HepG2 (cell line): ENCODE measurements around the gene RHEBL1. TPM values are rescaled to one million over a fixed set of nuclear protein-coding genes. Genes with fewer than 3 reads are reported as not detected.

Experiments
- ARNT ChIP-seq: fragments of 450-650 bp; IDR thresholded peaks from 2 replicates; pipeline ENCODE4 v1.6.1; 2017
- DNMT3B ChIP-seq: conservative IDR thresholded peaks from 2 replicates; pipeline ENCODE4 v1.6.1; 2016; ENCODE audit warnings: missing biosample characterization, control low read depth
- FOXO1 ChIP-seq: sonication (generic); formaldehyde crosslinking; IDR thresholded peaks from 2 replicates; pipeline ENCODE4 v1.4.0; 2020; ENCODE audit warnings: missing genetic modification reagents
- GFI1 ChIP-seq: sonication (generic); formaldehyde crosslinking; IDR thresholded peaks from 2 replicates; pipeline ENCODE4 v1.5.0; 2020; ENCODE audit warnings: missing genetic modification reagents, mild to moderate bottlenecking, borderline replicate concordance
- HDAC6 ChIP-seq: fragments of 200-600 bp; sonication (generic); IDR thresholded peaks from 2 replicates; pipeline ENCODE4 v1.7.0; 2017; ENCODE audit warnings: mild to moderate bottlenecking, antibody characterized with exemption, low read length, low read depth
- HOXA5 ChIP-seq: sonication (generic); formaldehyde crosslinking; IDR thresholded peaks from 2 replicates; pipeline ENCODE4 v1.4.0; 2020; ENCODE audit warnings: missing genetic modification reagents
- IKZF1 ChIP-seq: fragments of 450-650 bp; IDR thresholded peaks from 2 replicates; pipeline ENCODE4 v1.7.1; 2016
- JUN ChIP-seq: sonication (generic); formaldehyde crosslinking; IDR thresholded peaks from 2 replicates; pipeline ENCODE4 v1.4.0; 2020; ENCODE audit warnings: mild to moderate bottlenecking, missing genetic modification reagents
- KDM6A ChIP-seq: IDR thresholded peaks from 2 replicates; pipeline ENCODE4 v1.6.1; 2016; ENCODE audit warnings: low read depth
- KLF11 ChIP-seq: IDR thresholded peaks from 2 replicates; pipeline ENCODE4 v1.6.1; 2016; ENCODE audit warnings: missing compliant biosample characterization
- SUZ12 ChIP-seq: fragments of 150-350 bp; IDR thresholded peaks from 2 replicates; pipeline ENCODE4 v1.6.1; 2014; ENCODE audit warnings: low read depth, low read length
- THAP9 ChIP-seq: sonication (generic); formaldehyde crosslinking; IDR thresholded peaks from 2 replicates; pipeline ENCODE4; 2020; ENCODE audit warnings: missing genetic modification reagents, mild to moderate bottlenecking, borderline replicate concordance
- ZBTB8A ChIP-seq: sonication (generic); formaldehyde crosslinking; IDR thresholded peaks from 2 replicates; pipeline ENCODE4 v1.4.0; 2020; ENCODE audit warnings: mild to moderate bottlenecking, low read depth, missing genetic modification reagents, borderline replicate concordance
- ZNF251 ChIP-seq: sonication (generic); formaldehyde crosslinking; IDR thresholded peaks from 2 replicates; pipeline ENCODE4 v1.9.0; 2021; ENCODE audit warnings: mild to moderate bottlenecking, missing genetic modification reagents
- ZNF563 ChIP-seq: sonication (generic); formaldehyde crosslinking; IDR thresholded peaks from 2 replicates; pipeline ENCODE4 v1.8.0; 2022; ENCODE audit warnings: mild to moderate bottlenecking, moderate library complexity, missing genetic modification reagents
- ZNF710 ChIP-seq: sonication (generic); formaldehyde crosslinking; IDR thresholded peaks from 2 replicates; pipeline ENCODE4 v1.5.0; 2020; ENCODE audit warnings: mild to moderate bottlenecking, missing genetic modification reagents, borderline replicate concordance
- polyA plus RNA-seq, 8 experiments: library from polyadenylated mRNA; depleted of rRNA in 3 of 8; stranded (reverse) in 7 of 8; unstranded in 1 of 8; fragments of >200 nt; fragmentation: Illumina TruSeq in 4 of 8; extraction: Trizol in 4 of 8; gene quantifications; 2 replicates each; pipeline versions ENCODE4 v1.2.1 to v1.2.3, GENCODE V29; 2011 to 2016; ENCODE audit warnings: low read depth in 4 of 8, missing spikeins in 1 of 8, mixed read lengths in 1 of 8; ENCODE audit not compliant: insufficient read depth in 1 of 8
- total RNA-seq, 5 experiments: library from RNA; depleted of rRNA; stranded (reverse); fragments of >200 nt; fragmentation: Illumina TruSeq; extraction: Trizol; gene quantifications; 2 replicates each; pipeline ENCODE4 v1.2.3, GENCODE V29; 2016; ENCODE audit warnings: low read depth in 1 of 5
- TF ChIP-seq, protein P1 (sequence below): sonication (generic); formaldehyde crosslinking; IDR thresholded peaks from 2 replicates; pipeline ENCODE4 v1.4.0; 2020; ENCODE audit warnings: missing genetic modification reagents; ENCODE audit errors: not compliant biosample characterization
- TF ChIP-seq, protein P2 (sequence below): sonication (generic); formaldehyde crosslinking; IDR thresholded peaks from 2 replicates; pipeline ENCODE4 v1.4.0; 2020; ENCODE audit warnings: missing genetic modification reagents, borderline replicate concordance
- TF ChIP-seq, protein P3 (sequence below): sonication (generic); formaldehyde crosslinking; IDR thresholded peaks from 2 replicates; pipeline ENCODE4 v1.5.1; 2020; ENCODE audit warnings: missing genetic modification reagents, mild to moderate bottlenecking, borderline replicate concordance

RHEBL1 gene
- total and polyA plus RNA-seq, 2 of the 13 experiments (the other 11 are each of a cell fraction or from before 2014, with no cell fraction given) = 1.4 to 2.5 TPM

- TF ChIP-seq THAP9 (CRISPR knock-in tag) (peak; percentile 59; the same call in 1 of the 2 replicates), ZNF710 (CRISPR knock-in tag) (no peak), KDM6A (CRISPR knock-in tag) (no peak), HDAC6 (no peak), ZNF563 (CRISPR knock-in tag) (peak; percentile 68; the same call in 1 of the 2 replicates), DNMT3B (peak; percentile 64; the same call in 1 of the 2 replicates), ZBTB8A (CRISPR knock-in tag) (no peak), ARNT (no peak), GFI1 (CRISPR knock-in tag) (no peak), FOXO1 (CRISPR knock-in tag) (no peak), KLF11 (no peak), HOXA5 (peak; percentile 61), SUZ12 (no peak), IKZF1 (no peak), JUN (CRISPR knock-in tag) (no peak), ZNF251 (no peak)
- TF ChIP-seq, protein P1, sequence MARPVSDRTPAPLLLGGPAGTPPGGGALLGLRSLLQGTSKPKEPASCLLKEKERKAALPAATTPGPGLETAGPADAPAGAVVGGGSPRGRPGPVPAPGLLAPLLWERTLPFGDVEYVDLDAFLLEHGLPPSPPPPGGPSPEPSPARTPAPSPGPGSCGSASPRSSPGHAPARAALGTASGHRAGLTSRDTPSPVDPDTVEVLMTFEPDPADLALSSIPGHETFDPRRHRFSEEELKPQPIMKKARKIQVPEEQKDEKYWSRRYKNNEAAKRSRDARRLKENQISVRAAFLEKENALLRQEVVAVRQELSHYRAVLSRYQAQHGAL = no peak
- TF ChIP-seq, protein P2, sequence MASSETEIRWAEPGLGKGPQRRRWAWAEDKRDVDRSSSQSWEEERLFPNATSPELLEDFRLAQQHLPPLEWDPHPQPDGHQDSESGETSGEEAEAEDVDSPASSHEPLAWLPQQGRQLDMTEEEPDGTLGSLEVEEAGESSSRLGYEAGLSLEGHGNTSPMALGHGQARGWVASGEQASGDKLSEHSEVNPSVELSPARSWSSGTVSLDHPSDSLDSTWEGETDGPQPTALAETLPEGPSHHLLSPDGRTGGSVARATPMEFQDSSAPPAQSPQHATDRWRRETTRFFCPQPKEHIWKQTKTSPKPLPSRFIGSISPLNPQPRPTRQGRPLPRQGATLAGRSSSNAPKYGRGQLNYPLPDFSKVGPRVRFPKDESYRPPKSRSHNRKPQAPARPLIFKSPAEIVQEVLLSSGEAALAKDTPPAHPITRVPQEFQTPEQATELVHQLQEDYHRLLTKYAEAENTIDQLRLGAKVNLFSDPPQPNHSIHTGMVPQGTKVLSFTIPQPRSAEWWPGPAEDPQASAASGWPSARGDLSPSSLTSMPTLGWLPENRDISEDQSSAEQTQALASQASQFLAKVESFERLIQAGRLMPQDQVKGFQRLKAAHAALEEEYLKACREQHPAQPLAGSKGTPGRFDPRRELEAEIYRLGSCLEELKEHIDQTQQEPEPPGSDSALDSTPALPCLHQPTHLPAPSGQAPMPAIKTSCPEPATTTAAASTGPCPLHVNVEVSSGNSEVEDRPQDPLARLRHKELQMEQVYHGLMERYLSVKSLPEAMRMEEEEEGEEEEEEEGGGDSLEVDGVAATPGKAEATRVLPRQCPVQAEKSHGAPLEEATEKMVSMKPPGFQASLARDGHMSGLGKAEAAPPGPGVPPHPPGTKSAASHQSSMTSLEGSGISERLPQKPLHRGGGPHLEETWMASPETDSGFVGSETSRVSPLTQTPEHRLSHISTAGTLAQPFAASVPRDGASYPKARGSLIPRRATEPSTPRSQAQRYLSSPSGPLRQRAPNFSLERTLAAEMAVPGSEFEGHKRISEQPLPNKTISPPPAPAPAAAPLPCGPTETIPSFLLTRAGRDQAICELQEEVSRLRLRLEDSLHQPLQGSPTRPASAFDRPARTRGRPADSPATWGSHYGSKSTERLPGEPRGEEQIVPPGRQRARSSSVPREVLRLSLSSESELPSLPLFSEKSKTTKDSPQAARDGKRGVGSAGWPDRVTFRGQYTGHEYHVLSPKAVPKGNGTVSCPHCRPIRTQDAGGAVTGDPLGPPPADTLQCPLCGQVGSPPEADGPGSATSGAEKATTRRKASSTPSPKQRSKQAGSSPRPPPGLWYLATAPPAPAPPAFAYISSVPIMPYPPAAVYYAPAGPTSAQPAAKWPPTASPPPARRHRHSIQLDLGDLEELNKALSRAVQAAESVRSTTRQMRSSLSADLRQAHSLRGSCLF (CRISPR knock-in tag) = no peak
- TF ChIP-seq, protein P3, sequence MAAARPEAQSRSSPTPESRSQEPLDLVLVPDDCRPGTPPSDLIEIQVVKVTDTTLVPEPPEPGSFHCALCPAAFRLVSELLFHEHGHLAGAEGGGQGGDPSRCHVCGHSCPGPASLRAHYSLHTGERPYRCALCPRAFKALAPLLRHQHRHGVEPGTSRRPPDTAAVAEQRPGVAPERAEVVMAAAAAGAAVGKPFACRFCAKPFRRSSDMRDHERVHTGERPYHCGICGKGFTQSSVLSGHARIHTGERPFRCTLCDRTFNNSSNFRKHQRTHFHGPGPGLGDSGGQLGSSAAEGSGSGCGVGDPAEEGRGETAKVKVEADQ (CRISPR knock-in tag) = 0 out of 2 replicates have a peak, but pooled peaks have one; percentile 43
These were observed 40.8 kb upstream of the RHEBL1 start, which contains the start of gene LMBR1L (continued) for GRCh38 chr12:49110464-49111155.
